Jurkat, Clone E6-1 (cell line): ENCODE data around the gene FANK1.

Experiments used
- DNase-seq: peaks from one replicate; pipeline ENCODE4 v3.0.0-alpha.2; 2011; ENCODE audit warnings: low read depth, low spot score
- H3K4me3 ChIP-seq: 2 replicates; pipeline ENCODE4 v1.5.1; 2011; ENCODE audit warnings: mild to moderate bottlenecking, low read length, control low read depth, moderate library complexity

Gene FANK1

DNA sequence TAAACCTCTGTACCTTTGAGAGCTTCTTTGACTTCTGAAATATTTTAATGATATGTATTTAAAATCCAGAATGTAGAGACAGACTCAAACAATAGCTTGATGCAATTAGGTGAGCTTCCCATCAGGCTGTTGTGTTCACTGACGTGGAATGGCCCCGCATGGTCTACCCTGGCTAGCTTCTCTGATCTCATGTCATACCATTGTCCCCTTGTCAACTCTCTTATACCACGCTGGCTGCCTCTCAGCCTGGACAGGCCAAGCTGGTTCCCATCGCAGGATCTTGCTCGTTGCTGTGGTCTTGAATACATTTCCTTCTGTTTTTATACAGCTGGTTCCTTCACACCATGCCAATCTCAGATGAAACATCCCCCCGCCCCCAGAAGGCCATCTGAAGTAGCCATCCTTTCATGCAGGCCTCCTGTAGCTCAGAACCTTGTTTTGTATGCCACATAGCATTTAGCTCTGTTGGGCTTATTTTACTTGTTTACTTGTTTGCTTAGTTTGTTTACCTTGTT is 84.2 kb downstream of the FANK1 start:
- DNase-seq = no peak
- no peak overlapping the region for H3K4me3 ChIP-seq

GRCh38 chr10:125982260-125982948 is 86.0 kb downstream of the FANK1 start:
- H3K4me3 ChIP-seq = no peak overlapping the region
- peak; percentile 49 for DNase-seq

- H3K4me3 ChIP-seq = no peak overlapping the region
- no peak for DNase-seq
Observed at GRCh38 chr10:125983161-125983560, 86.8 kb downstream of the FANK1 start.

GRCh38 chr10:125983656-125984055 is 87.3 kb downstream of the FANK1 start:
- no peak for DNase-seq

DNA sequence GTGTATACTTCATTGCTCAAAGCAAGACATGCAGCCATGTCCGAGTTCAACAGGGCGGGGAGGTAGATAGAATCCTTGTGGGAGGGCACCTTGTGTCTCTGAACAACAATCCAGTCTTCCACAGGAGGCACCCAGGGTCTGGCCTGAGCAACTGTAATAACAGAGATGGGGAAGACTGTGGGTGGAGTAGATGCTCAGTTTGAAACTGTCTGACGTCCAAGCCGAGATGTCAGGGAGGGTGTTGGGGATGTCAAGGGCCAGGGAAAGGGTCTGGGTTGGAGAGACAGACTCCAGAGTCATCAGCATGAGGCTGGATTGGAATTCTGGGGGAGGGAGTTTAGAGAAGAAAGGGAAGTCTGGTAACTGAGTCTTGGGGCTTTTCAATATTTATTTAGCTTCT is 88.0 kb downstream of the FANK1 start:
- DNase-seq = no peak

More at GRCh38 chr10:125983656-125984055, 87.3 kb downstream of the FANK1 start:
- no peak overlapping the region for H3K4me3 ChIP-seq

GRCh38 chr10:125984865-125985495 is 88.6 kb downstream of the FANK1 start:
- no peak for DNase-seq
- no peak overlapping the region for H3K4me3 ChIP-seq

More for the DNA sequence above, 88.0 kb downstream of the FANK1 start:
- H3K4me3 ChIP-seq = no peak overlapping the region

GRCh38 chr10:125985557-125986240 is 89.3 kb downstream of the FANK1 start:
- DNase-seq = no peak

DNA sequence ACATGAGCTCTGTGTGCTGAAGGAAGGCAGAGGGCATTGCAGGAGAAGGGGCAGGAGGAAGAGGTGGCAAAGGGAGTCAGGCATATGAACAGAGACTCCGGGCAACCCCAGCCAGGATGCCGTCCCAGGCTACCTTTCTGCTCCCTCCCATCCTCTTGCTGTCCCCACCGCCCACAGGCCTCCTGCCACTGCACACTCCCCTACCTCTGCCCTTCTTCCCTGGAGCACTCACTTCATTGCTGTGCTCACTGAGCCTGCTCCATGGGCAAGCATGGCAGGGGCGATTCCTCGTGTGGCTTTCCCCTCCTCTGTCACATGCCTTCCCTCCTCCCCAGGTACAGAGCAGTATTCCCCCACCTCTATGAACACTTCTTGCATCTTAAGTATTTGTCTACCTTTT is 93.4 kb downstream of the FANK1 start:
- H3K4me3 ChIP-seq = no peak overlapping the region
- no peak for DNase-seq

More at GRCh38 chr10:125985557-125986240, 89.3 kb downstream of the FANK1 start:
- H3K4me3 ChIP-seq = no peak overlapping the region

- no peak overlapping the region for H3K4me3 ChIP-seq
- DNase-seq = no peak
Observed at GRCh38 chr10:125990974-125991373, 94.6 kb downstream of the FANK1 start.

DNA sequence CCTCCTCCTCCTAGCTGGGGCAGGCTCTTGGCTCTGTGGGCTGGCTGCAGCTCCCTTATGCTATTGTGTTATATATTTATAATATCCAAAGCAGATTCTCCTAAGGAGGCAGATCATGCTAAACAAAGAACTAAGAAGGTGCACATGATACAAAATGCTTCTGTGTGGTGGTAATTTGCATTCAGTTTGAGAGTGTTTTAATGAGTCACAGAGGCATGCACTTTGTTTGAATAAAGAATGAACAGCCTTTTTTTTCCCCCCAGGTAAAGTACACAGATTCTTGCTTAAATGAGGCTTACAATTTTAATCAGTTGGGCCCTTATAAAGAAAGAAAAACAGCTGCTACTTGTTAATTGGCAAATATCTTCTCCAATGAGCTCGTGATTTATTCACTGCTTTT is 95.0 kb downstream of the FANK1 start:
- H3K4me3 ChIP-seq = no peak overlapping the region
- DNase-seq = no peak

- DNase-seq = no peak
- H3K4me3 ChIP-seq = no peak overlapping the region
Observed at GRCh38 chr10:125992254-125992653, 95.9 kb downstream of the FANK1 start.

DNA sequence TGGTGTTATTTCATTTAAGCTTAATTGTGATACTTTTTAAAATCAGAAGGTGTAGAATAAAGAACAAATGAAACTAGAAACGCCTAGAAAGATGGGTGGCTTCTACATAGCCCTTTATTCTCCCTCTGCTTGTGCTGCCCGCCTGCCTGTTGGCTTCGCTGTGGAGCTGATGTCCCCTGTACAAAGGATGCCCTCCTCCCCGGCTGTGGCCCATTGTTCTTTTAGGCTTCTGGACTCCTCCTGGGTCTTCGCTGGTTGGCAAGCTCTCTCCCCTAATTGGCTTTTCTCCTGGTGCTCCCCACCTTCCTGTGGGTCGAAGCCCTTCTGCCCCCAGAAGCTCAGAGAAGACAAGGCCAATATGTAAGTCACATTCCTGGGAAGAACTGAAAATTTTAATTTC is 98.2 kb downstream of the FANK1 start:
- no peak for DNase-seq
- H3K4me3 ChIP-seq = no peak overlapping the region

- DNase-seq = no peak
- H3K4me3 ChIP-seq = no peak overlapping the region
Observed at GRCh38 chr10:125995726-125996304, 99.5 kb downstream of the FANK1 start.

DNA sequence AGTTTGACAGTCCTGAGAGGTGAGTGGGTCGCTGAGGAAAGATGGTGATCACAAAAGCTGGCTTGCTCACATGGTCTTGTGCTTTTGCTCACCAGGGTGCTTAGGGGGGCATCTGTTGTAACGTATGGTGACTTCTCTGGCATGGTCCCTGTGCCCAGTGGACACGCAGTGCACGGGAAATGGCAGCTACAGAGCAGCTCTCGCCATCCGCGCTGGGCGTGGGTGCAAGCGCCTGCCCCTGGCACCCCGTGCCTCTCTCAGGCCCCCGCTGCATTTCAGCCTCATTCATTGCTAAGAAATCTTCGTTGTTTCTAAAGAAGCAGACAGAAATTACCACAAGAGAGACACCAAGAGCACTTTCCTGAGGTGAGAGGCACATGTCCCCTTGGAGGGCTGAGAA is 101.2 kb downstream of the FANK1 start:
- no peak overlapping the region for H3K4me3 ChIP-seq
- no peak for DNase-seq

- DNase-seq = no peak
- no peak overlapping the region for H3K4me3 ChIP-seq
Observed at GRCh38 chr10:125999694-126000093, 103.3 kb downstream of the FANK1 start.

DNA sequence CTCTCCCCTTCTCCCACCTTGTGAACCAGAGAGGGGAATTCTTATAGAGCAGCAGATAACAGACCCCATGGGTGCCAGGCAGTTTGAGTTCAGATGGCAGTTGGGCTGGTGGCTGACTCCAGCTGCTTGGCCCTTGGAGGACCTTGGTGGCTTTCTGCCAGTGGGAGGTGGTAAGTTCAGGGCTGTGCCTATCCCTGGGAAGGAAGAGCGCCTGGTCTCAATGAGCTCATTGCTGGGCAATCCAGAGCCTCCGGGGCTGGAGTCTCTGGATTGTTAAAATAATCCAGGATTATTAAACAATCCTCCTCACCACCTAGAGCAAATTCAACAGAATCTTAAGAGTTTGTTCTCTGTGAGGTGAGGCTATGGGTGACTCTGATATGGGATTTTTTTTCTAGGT is 105.2 kb downstream of the FANK1 start:
- no peak overlapping the region for H3K4me3 ChIP-seq
- no peak for DNase-seq

DNA sequence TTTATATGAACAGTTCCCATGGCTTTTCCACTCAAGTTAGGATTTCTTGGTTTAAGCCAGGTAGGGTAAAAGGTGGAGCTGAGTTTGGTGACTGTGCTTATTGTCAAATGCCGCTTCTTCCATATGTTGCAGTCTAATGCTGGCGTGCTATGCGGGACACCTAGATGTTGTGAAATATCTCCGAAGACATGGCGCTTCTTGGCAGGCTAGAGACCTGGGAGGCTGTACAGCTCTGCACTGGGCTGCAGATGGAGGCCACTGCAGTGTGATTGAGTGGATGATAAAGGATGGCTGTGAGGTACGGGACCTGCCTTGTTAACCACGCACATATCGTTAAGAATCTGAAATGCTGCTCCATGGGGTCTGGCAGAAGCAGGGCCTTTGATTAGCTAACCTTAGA is 108.4 kb downstream of the FANK1 start:
- no peak for DNase-seq
- H3K4me3 ChIP-seq = no peak overlapping the region

DNA sequence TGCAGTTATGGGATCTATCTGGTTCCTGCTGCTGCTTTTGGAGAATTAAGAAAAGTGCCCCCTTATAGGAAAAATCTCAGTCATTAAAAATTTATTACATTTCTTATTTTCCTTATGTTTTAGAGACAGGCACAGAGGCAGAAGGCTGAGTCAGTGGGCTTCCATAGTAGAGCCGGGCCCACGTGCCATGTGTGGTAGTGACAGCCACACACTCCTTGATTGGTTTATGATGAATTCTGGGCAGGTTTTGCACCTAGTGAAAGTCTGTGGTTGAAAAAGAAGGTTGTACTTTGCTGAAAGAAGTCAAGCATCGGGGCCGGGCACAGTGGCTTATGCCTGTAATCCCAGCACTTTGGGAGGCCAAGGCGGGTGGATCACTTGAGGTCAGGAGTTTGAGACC is 109.9 kb downstream of the FANK1 start:
- DNase-seq = no peak
- no peak overlapping the region for H3K4me3 ChIP-seq

- H3K4me3 ChIP-seq = no peak overlapping the region
- DNase-seq = no peak
Observed at GRCh38 chr10:126006906-126007305, 110.5 kb downstream of the FANK1 start.

GRCh38 chr10:126009650-126010049 is 113.3 kb downstream of the FANK1 start:
- H3K4me3 ChIP-seq = no peak overlapping the region
- no peak for DNase-seq
